AG08395 (cell line): ENCODE measurements around the gene CXCL3.

ENCODE experiments used
- DNase-seq: peaks from one replicate; pipeline ENCODE4 v3.0.0; 2012; ENCODE audit warnings: mixed read lengths, low spot score

CXCL3 gene

DNA sequence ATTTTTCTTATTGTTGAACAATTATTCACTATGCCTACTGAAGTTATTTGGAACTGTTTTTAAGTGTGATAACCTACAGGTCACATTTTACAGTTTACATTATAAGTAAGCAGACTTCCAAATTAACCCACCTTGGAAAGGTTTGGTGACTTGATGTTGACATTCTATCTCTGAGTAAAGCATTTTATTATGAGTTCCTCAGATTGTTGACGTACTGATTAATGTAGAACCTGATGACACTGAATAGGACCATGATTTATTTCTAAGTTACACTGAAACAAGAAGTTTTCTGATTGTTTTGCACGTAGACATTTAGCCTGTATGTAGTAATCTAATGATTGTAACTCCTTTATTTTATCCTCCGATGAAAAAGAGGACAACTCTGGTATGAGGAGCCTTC, 17.0 kb upstream of the CXCL3 start:
- DNase-seq: no peak

DNA sequence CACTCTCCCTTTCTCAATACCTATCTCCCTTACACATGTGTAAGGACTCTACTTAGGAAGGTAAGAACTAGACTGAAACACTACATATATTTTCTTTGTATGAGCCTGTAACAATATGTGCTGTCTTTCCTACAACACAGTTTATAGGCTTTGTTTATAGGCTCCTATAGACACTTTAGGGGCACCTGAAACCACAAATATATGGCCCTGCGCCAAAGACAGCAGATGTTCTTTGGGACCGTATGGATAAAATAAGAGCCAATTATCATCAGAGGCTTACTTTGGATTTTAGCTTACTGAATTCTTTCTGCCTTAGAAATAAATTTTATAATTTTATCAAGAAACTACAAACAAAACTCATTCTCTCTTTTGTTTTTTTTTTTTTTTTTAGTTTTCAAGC, 16.6 kb upstream of the CXCL3 start:
- no peak for DNase-seq

DNA sequence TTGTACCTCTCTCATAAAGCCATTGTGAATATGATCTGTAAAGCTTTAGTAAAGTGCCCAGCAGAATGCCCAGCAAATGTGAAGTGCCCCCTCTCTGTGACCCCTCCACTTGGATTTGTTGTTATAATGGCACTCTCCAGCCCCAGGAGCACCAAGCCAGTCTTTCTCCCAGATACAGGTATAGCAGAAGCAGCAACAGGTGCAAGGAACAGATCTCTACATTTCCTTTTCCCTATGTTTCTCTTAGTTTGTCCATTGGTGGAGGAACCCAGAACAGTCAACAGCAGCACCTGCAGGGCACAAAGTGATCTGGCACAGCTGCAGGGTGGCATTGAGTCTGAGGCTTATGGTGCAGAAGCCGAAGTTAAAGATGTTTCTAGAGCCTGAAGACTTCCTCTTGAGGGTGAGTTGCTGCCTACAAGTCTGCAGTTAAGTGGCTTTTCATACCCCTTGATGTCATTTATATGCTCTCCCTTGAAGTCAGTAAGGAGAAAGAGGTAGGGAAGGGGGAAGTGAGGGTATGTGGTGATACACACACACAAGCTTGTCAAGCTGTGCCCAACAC, 16.1 kb upstream of the CXCL3 start:
- DNase-seq: no peak

DNA sequence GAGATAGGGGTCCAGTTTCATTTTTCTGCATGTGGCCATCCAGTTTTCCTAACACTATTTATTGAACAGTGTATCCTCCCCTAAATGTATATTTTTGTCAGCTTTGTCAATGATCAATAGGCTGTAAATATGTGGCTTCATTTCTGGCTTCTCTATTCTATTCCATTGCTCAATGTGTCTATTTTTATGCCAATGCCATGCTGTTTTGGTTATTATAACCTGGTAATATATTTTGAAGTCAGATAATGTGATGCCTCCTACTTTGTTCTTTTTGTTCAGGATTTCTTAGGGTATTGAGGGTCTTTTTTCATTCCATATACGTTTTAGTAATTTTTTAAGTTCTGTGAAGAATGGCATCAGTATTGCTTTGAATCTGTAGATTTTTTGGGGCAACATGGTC, 8.7 kb upstream of the CXCL3 start:
- DNase-seq: no peak

DNA sequence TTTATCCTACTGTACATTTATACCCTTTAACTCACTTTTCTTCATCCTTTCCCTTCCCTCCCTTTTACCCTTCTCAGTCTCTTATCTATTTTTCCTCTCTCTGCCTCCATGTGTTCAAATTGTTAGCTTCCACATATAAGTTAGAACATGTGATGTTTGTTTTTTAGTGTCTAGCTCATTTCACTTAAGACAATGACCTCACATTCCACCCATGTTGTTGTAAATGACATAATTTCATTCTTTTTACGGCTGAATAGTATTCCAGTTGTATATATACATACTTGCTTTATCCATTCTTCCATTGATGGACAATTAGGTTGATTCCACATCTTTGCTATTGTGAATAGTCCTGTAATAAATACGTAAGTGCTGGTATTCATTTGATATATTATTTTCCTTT, 7.3 kb upstream of the CXCL3 start:
- DNase-seq: no peak

DNA sequence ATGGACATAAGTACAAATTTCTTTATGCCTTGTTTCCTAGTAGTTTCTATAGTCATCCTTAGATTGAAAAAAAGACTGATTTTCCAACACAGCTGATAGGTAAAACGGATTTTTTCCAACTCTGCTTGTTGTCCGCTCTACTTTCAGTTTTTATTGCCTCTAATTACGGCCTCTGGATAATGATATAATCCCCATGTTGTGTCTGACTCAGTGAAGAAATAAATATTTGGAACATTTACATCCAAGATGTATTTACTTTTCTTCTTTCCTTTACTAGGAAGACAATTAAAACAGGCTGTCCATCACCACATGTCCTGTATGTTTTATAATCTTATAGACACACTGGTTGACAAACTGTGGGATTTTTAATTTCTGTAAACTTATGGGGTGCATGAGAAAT, 6.8 kb upstream of the CXCL3 start:
- no peak for DNase-seq

DNA sequence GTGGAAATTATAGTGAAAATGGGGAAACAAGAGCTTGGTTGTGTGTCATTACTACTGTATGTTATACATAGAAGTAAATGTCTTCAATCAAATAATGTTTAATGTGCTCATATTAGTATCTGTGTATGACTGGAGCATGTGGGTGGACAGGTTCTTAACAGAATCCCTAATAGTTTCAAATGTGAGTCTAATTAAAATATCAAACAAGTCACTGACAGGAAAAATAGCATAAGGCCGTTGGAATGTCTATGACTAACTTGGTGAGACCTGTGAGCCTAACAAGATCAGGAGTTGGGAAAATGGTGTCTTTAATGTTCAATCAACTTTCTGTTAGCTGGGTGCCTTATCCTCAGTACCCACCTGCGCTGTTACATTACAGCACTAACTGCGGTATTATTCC, 6.2 kb upstream of the CXCL3 start:
- peak; percentile 11 for DNase-seq

DNA sequence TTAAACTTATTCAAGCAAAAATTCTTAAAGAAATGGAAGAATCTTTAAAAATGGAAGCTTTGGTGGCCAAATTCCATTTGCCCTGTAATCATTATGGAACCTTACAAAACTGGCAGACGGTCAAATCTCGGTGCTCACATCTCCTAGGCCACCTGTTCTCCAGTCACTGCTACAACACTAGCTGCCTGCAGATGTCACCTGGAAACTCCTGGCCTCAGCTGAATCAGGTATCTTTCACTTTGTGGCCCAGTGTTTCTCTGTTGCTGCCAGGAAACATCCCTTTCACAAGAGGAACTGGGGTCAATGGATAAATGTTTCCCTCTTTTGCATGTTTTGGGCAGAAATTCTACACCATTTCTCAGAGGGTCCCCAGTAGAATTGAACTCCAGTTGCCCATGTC, 4.2 kb upstream of the CXCL3 start:
- no peak for DNase-seq

DNA sequence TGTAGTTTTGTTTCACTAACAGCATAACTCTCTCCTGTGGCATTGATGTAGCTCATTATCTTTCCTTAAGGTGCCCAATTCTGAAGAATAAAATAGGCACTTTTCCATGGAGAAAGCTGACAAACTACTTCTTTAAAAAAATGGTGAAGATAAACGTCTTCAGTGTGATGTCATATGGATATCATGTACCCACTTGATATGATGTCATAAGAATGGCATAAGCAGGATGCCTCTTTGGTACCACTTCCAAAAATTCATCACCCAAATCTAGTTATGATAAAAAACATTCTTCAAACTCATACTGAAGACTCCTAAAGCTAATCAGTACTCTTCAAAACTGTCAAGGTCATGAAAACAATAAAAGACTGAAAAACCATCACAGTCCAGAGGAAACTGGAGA, 2.9 kb upstream of the CXCL3 start:
- no peak for DNase-seq

DNA sequence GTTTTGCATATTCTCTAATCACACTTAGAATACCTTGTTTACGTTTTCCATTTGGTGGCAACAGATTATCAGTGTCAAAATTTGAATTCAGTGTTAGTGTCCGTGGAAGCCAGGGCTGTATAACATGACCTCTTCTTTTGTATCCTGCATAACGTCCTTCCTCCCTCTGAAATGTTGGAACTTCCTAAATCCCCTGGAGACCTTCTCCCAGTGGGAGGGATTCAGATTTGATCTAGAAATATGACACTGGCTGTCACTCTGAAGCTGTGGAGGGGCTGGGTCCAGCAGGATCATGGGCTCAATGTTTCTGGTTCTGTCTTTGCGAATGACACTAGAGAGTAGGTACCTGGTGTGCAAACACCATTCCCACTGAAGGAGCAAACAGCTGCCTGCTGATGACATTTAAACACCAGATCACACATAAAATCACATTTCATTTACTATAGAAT, 850 bp upstream of the CXCL3 start:
- no peak for DNase-seq

DNA sequence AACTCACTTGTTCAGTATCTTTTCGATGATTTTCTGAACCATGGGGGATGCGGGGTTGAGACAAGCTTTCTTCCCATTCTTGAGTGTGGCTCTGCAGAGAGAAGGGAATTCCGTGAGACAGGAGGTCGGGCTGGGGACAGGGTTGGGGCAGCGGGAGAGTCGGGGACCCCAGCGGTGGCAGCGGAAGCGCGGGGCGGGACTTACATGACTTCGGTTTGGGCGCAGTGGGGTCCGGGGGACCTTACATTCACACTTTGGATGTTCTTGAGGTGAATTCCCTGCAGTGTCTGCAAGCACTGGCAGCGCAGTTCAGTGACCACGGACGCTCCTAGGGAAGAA, 434 bp downstream of the CXCL3 start:
- DNase-seq: no peak

DNA sequence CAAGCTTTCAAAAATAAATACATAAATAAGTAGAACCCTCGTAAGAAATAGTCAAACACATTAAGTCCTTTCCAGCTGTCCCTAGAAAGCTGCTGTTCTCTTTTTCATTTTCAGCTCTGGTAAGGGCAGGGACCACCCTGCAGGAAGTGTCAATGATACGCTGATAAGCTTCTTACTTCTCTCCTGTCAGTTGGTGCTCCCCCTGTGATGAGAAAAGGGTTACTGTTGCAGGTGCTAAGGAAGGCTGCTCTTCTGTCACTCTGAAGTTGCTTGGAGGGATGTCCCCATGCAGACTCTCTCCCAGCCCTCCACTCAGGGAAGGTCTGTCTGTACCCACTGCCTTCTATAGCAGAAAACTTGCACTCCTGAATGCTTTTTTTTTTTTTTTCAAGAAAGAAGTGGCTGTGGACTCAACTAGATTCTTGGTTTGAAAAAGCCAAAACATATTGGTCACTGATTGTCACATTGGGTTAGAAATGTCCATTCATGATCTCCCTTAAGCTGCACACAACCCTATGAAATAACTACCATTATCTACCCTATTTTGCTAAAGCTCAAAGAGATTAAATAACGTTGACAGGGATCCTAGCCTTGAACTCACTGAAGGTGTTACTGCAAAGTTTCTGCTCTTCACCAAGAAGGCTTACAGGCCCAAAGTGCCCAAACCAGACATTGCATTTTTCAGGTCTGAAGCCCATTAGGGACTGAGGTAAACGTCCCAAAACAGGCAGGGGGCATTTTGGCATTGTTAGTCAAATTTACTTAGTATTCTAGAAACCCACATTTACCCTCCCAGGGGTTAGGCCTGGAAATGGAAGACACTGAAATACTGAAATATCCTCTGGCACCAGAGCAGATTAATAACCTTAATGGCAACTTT, 1.2 kb downstream of the CXCL3 start:
- DNase-seq: no peak

DNA sequence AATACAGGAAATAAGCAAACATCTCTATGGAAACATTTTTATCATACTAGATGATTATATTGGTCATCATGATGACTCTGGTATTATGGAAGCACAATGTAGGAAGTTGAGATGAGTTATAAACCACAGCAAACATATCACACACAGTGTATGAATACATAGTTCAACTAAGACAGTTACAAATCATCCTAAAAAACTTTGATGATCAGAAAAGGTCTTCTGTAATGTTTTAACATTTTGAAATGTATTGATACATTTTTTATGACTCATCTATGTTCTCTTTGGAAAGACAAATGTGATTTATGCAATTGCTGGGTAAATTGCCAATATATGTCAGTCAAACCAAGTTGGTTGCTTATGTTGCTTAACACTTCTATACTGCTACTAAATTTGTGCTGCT, 4.8 kb downstream of the CXCL3 start:
- DNase-seq: no peak

DNA sequence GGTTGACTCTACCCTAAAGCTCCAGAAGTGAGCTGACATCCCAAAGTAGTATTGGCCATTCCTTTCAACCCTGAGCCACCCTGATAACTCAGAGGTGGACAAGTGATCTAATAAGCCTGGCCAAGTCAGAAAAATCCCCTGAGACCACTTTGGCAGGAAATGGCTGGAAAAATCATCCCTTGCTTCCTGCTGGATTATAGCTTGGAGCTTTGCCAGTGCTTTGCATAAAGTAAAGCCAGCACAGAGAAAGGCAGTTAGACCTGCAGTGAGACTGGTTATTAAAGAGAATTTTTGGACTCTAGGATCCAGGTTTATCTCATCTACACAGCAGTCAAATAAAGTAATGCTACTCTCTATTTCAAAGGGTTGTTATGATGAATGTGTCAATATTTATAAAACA, 6.4 kb downstream of the CXCL3 start:
- peak; percentile 7 for DNase-seq

DNA sequence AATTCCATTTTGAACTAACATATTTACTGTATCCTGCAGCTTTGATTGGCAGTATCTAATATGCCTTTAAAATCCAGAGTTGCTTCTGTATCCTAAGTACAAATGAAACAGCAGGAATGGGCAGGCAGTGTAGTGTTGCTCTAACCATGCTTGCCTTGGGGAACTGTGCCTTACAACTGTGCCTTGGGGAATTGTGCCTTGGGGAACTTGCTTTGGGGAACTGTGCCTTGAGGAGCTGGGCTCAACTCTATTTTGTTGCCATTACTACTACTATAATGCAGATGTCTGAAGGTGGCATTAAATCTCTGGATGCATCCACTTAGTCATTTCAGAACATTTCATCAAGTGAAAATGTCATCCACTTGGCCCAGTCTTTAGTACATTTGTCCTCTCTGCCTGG, 6.9 kb downstream of the CXCL3 start:
- DNase-seq: no peak

DNA sequence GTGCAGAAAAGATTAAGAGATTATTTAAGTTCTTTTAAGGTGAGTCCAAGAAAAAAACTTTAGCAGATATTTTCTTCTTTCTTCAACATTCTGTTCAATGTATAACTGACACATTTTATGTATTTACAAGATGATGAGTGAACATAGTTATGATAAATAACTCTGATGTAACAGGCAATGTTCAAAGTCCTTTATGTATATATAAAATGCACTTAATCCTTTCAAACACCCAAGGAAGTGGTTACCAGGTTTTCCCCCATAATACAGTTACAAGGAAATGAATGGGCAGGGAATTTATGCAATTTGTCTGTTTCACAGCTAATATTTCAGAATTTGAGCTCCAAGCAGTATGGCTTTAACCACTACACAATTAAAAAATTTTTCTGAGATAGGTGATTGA, 8.2 kb downstream of the CXCL3 start:
- DNase-seq: no peak

DNA sequence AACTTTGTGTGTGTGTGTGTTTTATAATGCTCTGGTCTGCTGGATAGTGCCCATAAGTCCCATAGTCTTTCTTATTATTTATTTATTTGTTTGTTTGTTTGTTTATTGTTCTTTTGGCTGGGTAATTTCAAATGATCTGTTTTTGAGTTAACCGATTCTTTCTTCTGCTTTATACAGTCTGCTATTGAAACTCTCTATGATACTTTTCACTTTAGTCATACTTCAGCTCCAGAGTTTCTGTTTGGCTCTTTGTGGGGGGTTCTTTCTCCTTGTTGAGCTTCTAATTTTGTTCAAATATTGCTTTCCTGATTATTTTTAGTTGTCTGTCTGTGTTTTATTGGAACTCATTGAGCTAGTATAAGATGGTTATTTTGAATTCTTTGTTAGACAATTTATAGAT, 10.0 kb downstream of the CXCL3 start:
- no peak for DNase-seq

DNA sequence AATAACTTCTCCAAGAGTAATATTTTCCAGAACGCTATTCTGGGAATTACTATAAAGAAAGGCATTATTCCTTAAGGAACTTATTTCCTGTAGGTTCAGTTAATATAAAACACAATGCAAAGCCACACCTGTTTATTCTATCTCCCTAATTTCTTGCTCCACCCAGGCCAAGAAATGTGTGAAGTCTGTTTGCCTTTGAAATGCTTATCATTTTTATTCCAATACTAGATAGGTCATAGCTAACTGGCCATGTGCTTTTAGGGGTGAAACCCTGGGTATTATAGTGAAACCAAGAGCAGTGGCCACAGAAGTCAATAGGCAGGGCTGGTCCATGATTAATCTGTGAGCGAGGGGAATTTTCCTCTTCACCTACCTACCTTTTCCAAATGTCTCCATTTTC, 14.8 kb downstream of the CXCL3 start:
- DNase-seq: no peak

DNA sequence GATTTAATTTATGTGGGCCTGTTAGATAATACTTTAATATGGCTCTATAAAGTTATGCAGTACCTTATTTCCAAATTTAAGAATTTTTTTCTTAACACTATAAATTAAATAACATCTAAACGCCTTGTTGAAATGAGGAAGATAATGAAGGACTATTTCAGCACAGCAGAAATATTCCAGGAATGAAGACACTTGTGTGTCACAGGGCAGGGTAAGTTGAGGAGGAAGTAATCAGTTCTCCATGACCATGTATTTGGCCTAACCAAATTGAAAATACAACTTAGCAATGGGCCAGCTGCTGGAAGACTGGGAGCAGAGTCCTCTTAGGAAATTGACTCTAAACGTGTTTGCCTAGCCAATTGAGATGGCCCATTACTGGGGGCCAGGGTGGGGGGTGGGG, 16.9 kb downstream of the CXCL3 start:
- DNase-seq: no peak

DNA sequence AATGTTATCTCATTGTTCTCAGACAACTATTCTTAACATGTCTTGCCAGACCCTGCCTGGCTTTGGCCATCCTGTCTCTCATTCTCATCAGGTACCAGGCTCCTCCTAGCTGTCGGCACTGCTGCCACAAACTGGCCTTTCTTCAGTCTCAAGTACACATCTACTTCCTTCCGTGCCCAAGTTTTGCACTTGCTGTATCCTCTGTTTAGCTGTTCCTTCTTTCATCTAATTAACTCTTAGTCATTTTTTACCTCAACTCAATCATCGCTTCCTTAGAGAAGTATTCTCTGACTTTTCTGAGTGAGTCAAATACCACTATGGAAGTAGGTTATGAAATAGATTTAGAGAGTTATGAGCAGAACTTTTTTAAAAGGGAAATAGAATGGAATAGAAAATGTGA, 19.7 kb downstream of the CXCL3 start:
- no peak for DNase-seq

DNA sequence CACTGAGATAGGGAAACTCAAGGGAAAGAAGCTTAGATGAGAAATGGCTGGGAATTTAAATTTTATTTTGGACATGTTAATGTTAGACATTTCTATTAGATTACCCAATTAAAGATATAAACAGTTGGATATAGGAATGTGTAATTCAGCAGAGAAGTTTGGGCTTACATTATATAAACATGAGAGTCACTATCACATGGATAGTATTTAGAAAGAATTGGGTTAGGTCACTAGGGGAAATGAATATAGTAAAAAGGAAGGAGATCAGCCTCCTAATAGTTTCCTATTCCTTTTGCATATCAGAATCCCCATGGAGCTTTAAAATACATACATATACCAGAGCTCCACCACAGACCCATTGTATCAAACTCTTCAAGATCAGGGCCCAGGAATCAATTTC, 20.4 kb downstream of the CXCL3 start:
- DNase-seq: no peak

DNA sequence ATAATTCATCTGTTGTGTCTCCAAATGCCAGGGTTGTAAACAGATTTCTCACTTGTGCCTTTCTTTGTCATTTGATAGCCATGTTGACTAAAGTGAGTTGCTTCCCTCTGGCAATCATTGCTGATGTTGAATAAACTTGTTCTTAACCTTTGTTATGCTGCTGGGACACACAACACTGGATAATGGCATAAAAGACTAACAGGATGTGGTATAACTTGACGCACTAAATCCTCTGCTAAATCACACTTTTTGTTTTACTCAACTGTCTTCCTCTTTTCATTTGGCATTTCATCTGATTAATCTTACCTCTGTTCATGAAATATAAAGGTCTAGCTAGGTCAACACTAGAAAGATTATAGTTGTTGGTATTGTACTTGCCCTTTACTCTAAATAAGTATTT, 22.4 kb downstream of the CXCL3 start:
- DNase-seq: no peak

DNA sequence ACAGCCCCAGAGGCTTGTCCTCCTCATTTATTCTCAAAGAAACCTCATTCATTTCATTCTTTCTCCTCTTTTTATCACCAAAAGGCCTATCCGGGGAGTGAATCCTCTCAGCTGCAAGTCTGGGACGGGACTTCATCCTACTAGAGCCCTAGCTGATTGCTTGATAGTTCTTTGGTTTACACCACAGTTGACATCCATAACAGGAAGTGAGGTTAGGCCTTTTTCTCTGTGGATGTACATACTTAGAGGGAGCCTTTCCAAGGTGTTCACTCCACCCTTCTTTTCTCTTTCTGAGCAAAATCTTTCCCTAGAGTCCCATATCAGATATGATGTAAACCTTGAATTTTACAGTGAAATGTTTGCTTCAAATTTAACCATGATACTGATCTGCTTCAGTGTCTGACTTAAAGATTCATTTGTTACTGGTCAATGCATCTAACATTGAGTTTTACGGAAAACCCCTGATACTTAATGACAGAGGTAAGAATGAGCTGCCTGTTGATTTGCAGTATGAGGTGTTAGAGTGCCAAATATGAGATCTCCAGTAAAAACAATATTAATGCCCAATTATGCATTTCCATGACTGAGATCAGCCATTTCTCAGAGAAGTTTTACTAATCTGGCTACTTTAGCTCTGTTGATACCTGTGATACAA, 23.2 kb downstream of the CXCL3 start:
- DNase-seq: no peak

DNA sequence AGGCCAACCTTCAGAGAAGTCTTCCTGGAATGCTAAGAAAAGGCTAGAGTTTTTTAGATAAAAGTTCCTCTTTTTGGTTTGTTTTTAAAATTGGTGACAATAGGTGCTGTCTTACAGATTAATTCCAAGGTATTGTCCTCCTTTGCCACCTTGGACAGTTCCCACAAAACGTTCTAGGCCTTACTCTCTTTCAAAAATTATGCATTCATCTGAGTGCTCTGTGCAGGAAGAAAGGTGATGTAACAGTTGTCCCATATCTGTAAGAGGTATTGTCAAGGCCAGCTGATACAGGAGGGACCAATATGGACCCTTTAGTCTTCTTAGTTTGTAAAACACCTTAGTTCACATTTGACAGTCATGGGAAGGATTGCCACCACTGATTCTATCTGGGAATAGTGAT, 24.2 kb downstream of the CXCL3 start:
- DNase-seq: no peak
